Ectodermal cell (in vitro differentiated cells): ENCODE data around the gene ULBP2.
"Not testable (repeated sequence)": the region's sequence is repeated elsewhere in the genome, so short reads cannot be mapped to it uniquely, and the experiment has no call there.

Experiments
- H3K27ac ChIP-seq: 2 replicates; pipeline ENCODE4 v1.7.0; 2013; ENCODE audit warnings: mild to moderate bottlenecking, low read depth, low read length; ENCODE audit not compliant: insufficient read depth, poor library complexity, severe bottlenecking
- H3K27me3 ChIP-seq: 2 replicates; pipeline ENCODE4 v1.7.0; 2013; ENCODE audit warnings: mild to moderate bottlenecking, low read length; ENCODE audit not compliant: insufficient read depth, control insufficient read depth, poor library complexity, severe bottlenecking
- H3K36me3 ChIP-seq: one replicate; pipeline ENCODE4 v1.7.0; 2013; ENCODE audit warnings: low read length; ENCODE audit not compliant: control insufficient read depth, insufficient read depth
- H3K4me1 ChIP-seq: one replicate; pipeline ENCODE4 v1.7.0; 2013; ENCODE audit warnings: low read length; ENCODE audit not compliant: control insufficient read depth, insufficient read depth
- H3K4me3 ChIP-seq: 2 replicates; pipeline ENCODE4 v1.7.0; 2013; ENCODE audit warnings: low read depth, low read length, control low read depth; ENCODE audit not compliant: insufficient read depth
- H3K9me3 ChIP-seq: 2 replicates; pipeline ENCODE4 v1.7.0; 2013; ENCODE audit warnings: mild to moderate bottlenecking, low read length, moderate library complexity; ENCODE audit not compliant: control insufficient read depth
- WGBS, 2 experiments: methylation state at CpG; one replicate each; pipeline ENCODE4 v1.1.7; 2013; ENCODE audit warnings: missing lambda C conversion rate in 2 of 2; 5-methylcytosine and 5-hydroxymethylcytosine counted together

Gene ULBP2

GRCh38 chr6:149909701-149910470, 31.9 kb upstream of the ULBP2 start:
- WGBS, 2 experiments, result 85 to 86% methylated on average over 9 of the region's 9 CpGs

GRCh38 chr6:149910721-149911151, 31.1 kb upstream of the ULBP2 start:
- WGBS, 2 experiments, result 92 to 94% methylated on average over 23 of the region's 23 CpGs
- Histone ChIP-seq H3K4me1 (no peaks in the 10 kb centered on the region), H3K4me3 (no peak overlapping the region), H3K36me3 (no peaks in the 10 kb centered on the region), H3K27me3 (peaks cover 6% of the 10 kb centered on the region), H3K9me3 (peaks cover 4% of the 10 kb centered on the region), H3K27ac (no peak overlapping the region)

More at GRCh38 chr6:149909701-149910470, 31.9 kb upstream of the ULBP2 start:
- Histone ChIP-seq H3K4me1 (no peaks in the 10 kb centered on the region), H3K27me3 (peaks cover 6% of the 10 kb centered on the region), H3K9me3 (peaks cover 4% of the 10 kb centered on the region), H3K4me3 (no peak overlapping the region), H3K27ac (no peak overlapping the region), H3K36me3 (no peaks in the 10 kb centered on the region)

GRCh38 chr6:149912680-149913079, 29.1 kb upstream of the ULBP2 start:
- not testable (repeated sequence) for H3K27ac ChIP-seq, H3K36me3 ChIP-seq, H3K4me1 ChIP-seq, H3K9me3 ChIP-seq, H3K4me3 ChIP-seq, H3K27me3 ChIP-seq
- 75 to 82% methylated on average over 3 of the region's 3 CpGs for WGBS, 2 experiments

GRCh38 chr6:149913085-149913484, 28.7 kb upstream of the ULBP2 start:
- Histone ChIP-seq H3K27ac (no peak overlapping the region), H3K36me3 (no peaks in the 10 kb centered on the region), H3K27me3 (peaks cover 10% of the 10 kb centered on the region), H3K4me3 (no peak overlapping the region), H3K9me3 (peaks cover 4% of the 10 kb centered on the region), H3K4me1 (no peaks in the 10 kb centered on the region)
- 63 to 67% methylated on average over 2 of the region's 2 CpGs for WGBS, 2 experiments

- H3K4me3 ChIP-seq, result no peak overlapping the region
- 73 to 77% methylated on average over 9 of the region's 9 CpGs for WGBS, 2 experiments
- H3K27me3 ChIP-seq, result peaks cover 10% of the 10 kb centered on the region
- no peaks in the 10 kb centered on the region for H3K36me3 ChIP-seq
- H3K4me1 ChIP-seq, result no peaks in the 10 kb centered on the region
- H3K27ac ChIP-seq, result no peak overlapping the region
- H3K9me3 ChIP-seq, result peaks cover 4% of the 10 kb centered on the region
Measured at GRCh38 chr6:149913540-149914240, 28.1 kb upstream of the ULBP2 start.

- Histone ChIP-seq H3K9me3 (no peaks in the 10 kb centered on the region), H3K27me3 (peaks cover 31% of the 10 kb centered on the region), H3K4me3 (no peak overlapping the region), H3K36me3 (no peaks in the 10 kb centered on the region), H3K4me1 (no peaks in the 10 kb centered on the region), H3K27ac (no peak overlapping the region)
- 89 to 91% methylated on average over 10 of the region's 10 CpGs for WGBS, 2 experiments
Measured at GRCh38 chr6:149915970-149916865, 25.6 kb upstream of the ULBP2 start.

GRCh38 chr6:149917679-149918078, 24.1 kb upstream of the ULBP2 start:
- Histone ChIP-seq H3K36me3 (no peaks in the 10 kb centered on the region), H3K27me3 (peaks cover 45% of the 10 kb centered on the region), H3K4me3 (no peak overlapping the region), H3K9me3 (no peaks in the 10 kb centered on the region), H3K4me1 (no peaks in the 10 kb centered on the region), H3K27ac (no peak overlapping the region)
- WGBS, 2 experiments, result 84 to 90% methylated on average over 2 of the region's 2 CpGs

- Histone ChIP-seq H3K36me3 (no peaks in the 10 kb centered on the region), H3K4me3 (no peak overlapping the region), H3K27ac (no peak overlapping the region), H3K4me1 (peaks cover 2% of the 10 kb centered on the region), H3K9me3 (no peaks in the 10 kb centered on the region), H3K27me3 (peaks cover 52% of the 10 kb centered on the region)
- WGBS, 2 experiments, result 78 to 81% methylated on average over 6 of the region's 6 CpGs
Measured at GRCh38 chr6:149918151-149918905, 23.5 kb upstream of the ULBP2 start.

GRCh38 chr6:149919126-149919833, 22.5 kb upstream of the ULBP2 start:
- 85% methylated on average over 8 to 9 of the region's 11 CpGs for WGBS, 2 experiments
- not testable (repeated sequence) for H3K4me3 ChIP-seq, H3K4me1 ChIP-seq, H3K27ac ChIP-seq, H3K36me3 ChIP-seq, H3K9me3 ChIP-seq
- peaks cover 55% of the 10 kb centered on the region for H3K27me3 ChIP-seq
